HepG2 (cell line): ENCODE data around the gene SH2D5. TPM values are rescaled to one million over a fixed set of nuclear protein-coding genes. Genes with fewer than 3 reads are reported as not detected.

ENCODE experiments used
- FLYWCH1 ChIP-seq: sonication (generic); formaldehyde crosslinking; IDR thresholded peaks from 2 replicates; pipeline ENCODE4 v1.8.1; 2023; ENCODE audit warnings: mild to moderate bottlenecking, missing genetic modification reagents
- FOXA1 ChIP-seq, 2 experiments: fragments of 450-650 bp in 1 of 2; sonication (generic) in 1 of 2; formaldehyde crosslinking in 1 of 2; IDR thresholded peaks; 2 replicates each; pipeline versions ENCODE4 v1.4.0 to v1.6.1; 2016 to 2020; ENCODE audit warnings: missing genetic modification reagents in 1 of 2
- NFRKB ChIP-seq: fragments of 450-650 bp; IDR thresholded peaks from 2 replicates; pipeline ENCODE4 v1.6.1; 2017
- NR2F2 ChIP-seq: IDR thresholded peaks from 2 replicates; pipeline ENCODE4 v1.6.1; 2012; ENCODE audit warnings: low read depth, inconsistent platforms, borderline replicate concordance
- PHF20 ChIP-seq: sonication (generic); formaldehyde crosslinking; IDR thresholded peaks from 2 replicates; pipeline ENCODE4 v1.5.0; 2020; ENCODE audit warnings: mild to moderate bottlenecking, missing genetic modification reagents
- SMAD3 ChIP-seq: sonication (generic); formaldehyde crosslinking; IDR thresholded peaks from 2 replicates; pipeline ENCODE4 v1.4.0; 2020; ENCODE audit warnings: missing genetic modification reagents
- SOX5 ChIP-seq: IDR thresholded peaks from 2 replicates; pipeline ENCODE4 v1.6.1; 2016; ENCODE audit warnings: borderline replicate concordance
- STAG1 ChIP-seq: sonication (generic); formaldehyde crosslinking; IDR thresholded peaks from 2 replicates; pipeline ENCODE4 v1.4.0; 2020; ENCODE audit warnings: missing genetic modification reagents
- ZNF136 ChIP-seq: sonication (generic); formaldehyde crosslinking; IDR thresholded peaks from 2 replicates; pipeline ENCODE4 v1.8.1; 2022; ENCODE audit warnings: low read depth, mild to moderate bottlenecking, moderate library complexity, missing genetic modification reagents
- ZNF260 ChIP-seq: sonication (generic); formaldehyde crosslinking; IDR thresholded peaks from 2 replicates; pipeline ENCODE4 v1.4.0; 2020; ENCODE audit warnings: missing genetic modification reagents, low read depth, mild to moderate bottlenecking, borderline replicate concordance
- ZNF501 ChIP-seq: sonication (generic); formaldehyde crosslinking; IDR thresholded peaks from 2 replicates; pipeline ENCODE4 v1.5.1; 2020; ENCODE audit warnings: mild to moderate bottlenecking, moderate library complexity, missing genetic modification reagents
- ZNF562 ChIP-seq: sonication (generic); formaldehyde crosslinking; IDR thresholded peaks from 2 replicates; pipeline ENCODE4 v1.8.0; 2022; ENCODE audit warnings: missing genetic modification reagents, borderline replicate concordance
- ZNF761 ChIP-seq: sonication (generic); formaldehyde crosslinking; conservative IDR thresholded peaks from 2 replicates; pipeline ENCODE4 v1.4.0; 2020; ENCODE audit warnings: mild to moderate bottlenecking, missing genetic modification reagents
- ZNF891 ChIP-seq: sonication (generic); formaldehyde crosslinking; IDR thresholded peaks from 2 replicates; pipeline ENCODE4 v1.5.0; 2020; ENCODE audit warnings: mild to moderate bottlenecking, missing genetic modification reagents
- polyA plus RNA-seq, 8 experiments: library from polyadenylated mRNA; depleted of rRNA in 3 of 8; stranded (reverse) in 7 of 8; unstranded in 1 of 8; fragments of >200 nt; fragmentation: Illumina TruSeq in 4 of 8; extraction: Trizol in 4 of 8; gene quantifications; 2 replicates each; pipeline versions ENCODE4 v1.2.1 to v1.2.3, GENCODE V29; 2011 to 2016; ENCODE audit warnings: low read depth in 4 of 8, missing spikeins in 1 of 8, mixed read lengths in 1 of 8; ENCODE audit not compliant: insufficient read depth in 1 of 8
- total RNA-seq, 5 experiments: library from RNA; depleted of rRNA; stranded (reverse); fragments of >200 nt; fragmentation: Illumina TruSeq; extraction: Trizol; gene quantifications; 2 replicates each; pipeline ENCODE4 v1.2.3, GENCODE V29; 2016; ENCODE audit warnings: low read depth in 1 of 5
- TF ChIP-seq, protein P1 (sequence below): sonication (generic); formaldehyde crosslinking; IDR thresholded peaks from 2 replicates; pipeline ENCODE4 v1.8.0; 2022; ENCODE audit warnings: missing genetic modification reagents, mild to moderate bottlenecking, inconsistent platforms, borderline replicate concordance
- TF ChIP-seq, protein P2 (sequence below), 2 experiments: sonication (generic) in 1 of 2; formaldehyde crosslinking in 1 of 2; IDR thresholded peaks; 2 replicates each; pipeline versions ENCODE4 v1.4.0 to v1.6.1; 2016 to 2020; ENCODE audit warnings: borderline replicate concordance in 1 of 2, low read depth in 1 of 2, mild to moderate bottlenecking in 1 of 2, missing genetic modification reagents in 1 of 2
- TF ChIP-seq, protein P3 (sequence below): sonication (generic); formaldehyde crosslinking; IDR thresholded peaks from 2 replicates; pipeline ENCODE4; 2020; ENCODE audit warnings: missing genetic modification reagents, mild to moderate bottlenecking, borderline replicate concordance
- TF ChIP-seq, protein P4 (sequence below): IDR thresholded peaks from 2 replicates; pipeline ENCODE4 v1.4.0; 2020; ENCODE audit warnings: mild to moderate bottlenecking, missing genetic modification reagents

The SH2D5 gene
- total and polyA plus RNA-seq, 2 of the 13 experiments (the other 11 are each of a cell fraction or from before 2014, with no cell fraction given), result 1.2 to 3.4 TPM

DNA sequence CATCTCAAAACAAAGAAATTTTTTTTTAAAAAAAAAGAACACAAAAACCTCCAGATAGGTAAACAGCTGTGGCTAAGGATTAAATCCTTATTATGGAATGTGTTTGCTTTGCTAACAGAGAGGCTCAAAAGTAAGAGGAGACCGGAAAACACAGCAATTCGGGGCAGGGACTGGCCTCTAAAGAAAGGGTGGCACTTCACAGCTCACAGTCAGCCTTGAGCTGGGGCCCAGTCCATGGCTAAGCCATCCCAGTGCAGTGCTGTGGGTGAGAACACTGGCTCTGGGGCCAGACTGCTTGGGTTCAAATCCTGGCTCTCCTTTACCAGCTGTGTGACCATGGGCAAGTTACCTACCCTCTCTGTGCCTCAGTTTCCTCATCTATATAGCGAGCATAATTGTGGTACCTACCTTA, 42.9 kb downstream of the SH2D5 start (continued):
- TF ChIP-seq, protein P1, sequence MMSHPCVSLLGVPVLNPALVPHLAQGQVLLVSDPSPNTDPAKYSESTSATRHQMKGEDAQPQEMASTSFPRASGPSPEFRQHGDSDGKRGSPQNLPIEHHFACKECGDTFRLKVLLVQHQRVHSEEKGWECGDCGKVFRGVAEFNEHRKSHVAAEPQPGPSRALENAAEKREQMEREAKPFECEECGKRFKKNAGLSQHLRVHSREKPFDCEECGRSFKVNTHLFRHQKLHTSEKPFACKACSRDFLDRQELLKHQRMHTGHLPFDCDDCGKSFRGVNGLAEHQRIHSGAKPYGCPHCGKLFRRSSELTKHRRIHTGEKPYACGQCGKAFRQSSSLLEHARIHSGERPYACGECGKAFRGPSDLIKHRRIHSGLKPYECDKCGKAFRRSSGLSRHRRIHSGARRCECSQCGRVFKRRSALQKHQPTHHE (CRISPR knock-in tag), result no peak
- TF ChIP-seq SMAD3, result no peak
- no peak for TF ChIP-seq NFRKB
- TF ChIP-seq FLYWCH1 (CRISPR knock-in tag), result no peak
- TF ChIP-seq FOXA1 (IDR thresholded peaks at IDR 0.05), result no peak
- no peak for TF ChIP-seq FOXA1 (CRISPR knock-in tag; IDR thresholded peaks at IDR 0.05)
- TF ChIP-seq, protein P2, sequence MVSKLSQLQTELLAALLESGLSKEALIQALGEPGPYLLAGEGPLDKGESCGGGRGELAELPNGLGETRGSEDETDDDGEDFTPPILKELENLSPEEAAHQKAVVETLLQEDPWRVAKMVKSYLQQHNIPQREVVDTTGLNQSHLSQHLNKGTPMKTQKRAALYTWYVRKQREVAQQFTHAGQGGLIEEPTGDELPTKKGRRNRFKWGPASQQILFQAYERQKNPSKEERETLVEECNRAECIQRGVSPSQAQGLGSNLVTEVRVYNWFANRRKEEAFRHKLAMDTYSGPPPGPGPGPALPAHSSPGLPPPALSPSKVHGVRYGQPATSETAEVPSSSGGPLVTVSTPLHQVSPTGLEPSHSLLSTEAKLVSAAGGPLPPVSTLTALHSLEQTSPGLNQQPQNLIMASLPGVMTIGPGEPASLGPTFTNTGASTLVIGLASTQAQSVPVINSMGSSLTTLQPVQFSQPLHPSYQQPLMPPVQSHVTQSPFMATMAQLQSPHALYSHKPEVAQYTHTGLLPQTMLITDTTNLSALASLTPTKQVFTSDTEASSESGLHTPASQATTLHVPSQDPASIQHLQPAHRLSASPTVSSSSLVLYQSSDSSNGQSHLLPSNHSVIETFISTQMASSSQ (IDR thresholded peaks at IDR 0.05; ENCODE audit: low read depth), result no peak
- TF ChIP-seq, protein P2 (CRISPR knock-in tag; IDR thresholded peaks at IDR 0.05; ENCODE audit: borderline replicate concordance), result no peak
- TF ChIP-seq ZNF562 (CRISPR knock-in tag), result no peak
- TF ChIP-seq ZNF891, result no peak
- no peak for TF ChIP-seq ZNF501 (CRISPR knock-in tag)
- TF ChIP-seq, protein P3, sequence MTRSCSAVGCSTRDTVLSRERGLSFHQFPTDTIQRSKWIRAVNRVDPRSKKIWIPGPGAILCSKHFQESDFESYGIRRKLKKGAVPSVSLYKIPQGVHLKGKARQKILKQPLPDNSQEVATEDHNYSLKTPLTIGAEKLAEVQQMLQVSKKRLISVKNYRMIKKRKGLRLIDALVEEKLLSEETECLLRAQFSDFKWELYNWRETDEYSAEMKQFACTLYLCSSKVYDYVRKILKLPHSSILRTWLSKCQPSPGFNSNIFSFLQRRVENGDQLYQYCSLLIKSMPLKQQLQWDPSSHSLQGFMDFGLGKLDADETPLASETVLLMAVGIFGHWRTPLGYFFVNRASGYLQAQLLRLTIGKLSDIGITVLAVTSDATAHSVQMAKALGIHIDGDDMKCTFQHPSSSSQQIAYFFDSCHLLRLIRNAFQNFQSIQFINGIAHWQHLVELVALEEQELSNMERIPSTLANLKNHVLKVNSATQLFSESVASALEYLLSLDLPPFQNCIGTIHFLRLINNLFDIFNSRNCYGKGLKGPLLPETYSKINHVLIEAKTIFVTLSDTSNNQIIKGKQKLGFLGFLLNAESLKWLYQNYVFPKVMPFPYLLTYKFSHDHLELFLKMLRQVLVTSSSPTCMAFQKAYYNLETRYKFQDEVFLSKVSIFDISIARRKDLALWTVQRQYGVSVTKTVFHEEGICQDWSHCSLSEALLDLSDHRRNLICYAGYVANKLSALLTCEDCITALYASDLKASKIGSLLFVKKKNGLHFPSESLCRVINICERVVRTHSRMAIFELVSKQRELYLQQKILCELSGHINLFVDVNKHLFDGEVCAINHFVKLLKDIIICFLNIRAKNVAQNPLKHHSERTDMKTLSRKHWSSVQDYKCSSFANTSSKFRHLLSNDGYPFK, result no peak
- no peak for TF ChIP-seq ZNF761 (CRISPR knock-in tag)
- TF ChIP-seq STAG1 (CRISPR knock-in tag), result no peak
- no peak for TF ChIP-seq ZNF260 (CRISPR knock-in tag)
- peak; percentile 75; the same call in 1 of the 2 replicates for TF ChIP-seq SOX5 (CRISPR knock-in tag)
- TF ChIP-seq, protein P4, sequence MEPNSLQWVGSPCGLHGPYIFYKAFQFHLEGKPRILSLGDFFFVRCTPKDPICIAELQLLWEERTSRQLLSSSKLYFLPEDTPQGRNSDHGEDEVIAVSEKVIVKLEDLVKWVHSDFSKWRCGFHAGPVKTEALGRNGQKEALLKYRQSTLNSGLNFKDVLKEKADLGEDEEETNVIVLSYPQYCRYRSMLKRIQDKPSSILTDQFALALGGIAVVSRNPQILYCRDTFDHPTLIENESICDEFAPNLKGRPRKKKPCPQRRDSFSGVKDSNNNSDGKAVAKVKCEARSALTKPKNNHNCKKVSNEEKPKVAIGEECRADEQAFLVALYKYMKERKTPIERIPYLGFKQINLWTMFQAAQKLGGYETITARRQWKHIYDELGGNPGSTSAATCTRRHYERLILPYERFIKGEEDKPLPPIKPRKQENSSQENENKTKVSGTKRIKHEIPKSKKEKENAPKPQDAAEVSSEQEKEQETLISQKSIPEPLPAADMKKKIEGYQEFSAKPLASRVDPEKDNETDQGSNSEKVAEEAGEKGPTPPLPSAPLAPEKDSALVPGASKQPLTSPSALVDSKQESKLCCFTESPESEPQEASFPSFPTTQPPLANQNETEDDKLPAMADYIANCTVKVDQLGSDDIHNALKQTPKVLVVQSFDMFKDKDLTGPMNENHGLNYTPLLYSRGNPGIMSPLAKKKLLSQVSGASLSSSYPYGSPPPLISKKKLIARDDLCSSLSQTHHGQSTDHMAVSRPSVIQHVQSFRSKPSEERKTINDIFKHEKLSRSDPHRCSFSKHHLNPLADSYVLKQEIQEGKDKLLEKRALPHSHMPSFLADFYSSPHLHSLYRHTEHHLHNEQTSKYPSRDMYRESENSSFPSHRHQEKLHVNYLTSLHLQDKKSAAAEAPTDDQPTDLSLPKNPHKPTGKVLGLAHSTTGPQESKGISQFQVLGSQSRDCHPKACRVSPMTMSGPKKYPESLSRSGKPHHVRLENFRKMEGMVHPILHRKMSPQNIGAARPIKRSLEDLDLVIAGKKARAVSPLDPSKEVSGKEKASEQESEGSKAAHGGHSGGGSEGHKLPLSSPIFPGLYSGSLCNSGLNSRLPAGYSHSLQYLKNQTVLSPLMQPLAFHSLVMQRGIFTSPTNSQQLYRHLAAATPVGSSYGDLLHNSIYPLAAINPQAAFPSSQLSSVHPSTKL, result peak; percentile 20; the same call in 1 of the 2 replicates
- no peak for TF ChIP-seq ZNF136 (CRISPR knock-in tag)
- TF ChIP-seq NR2F2, result no peak
- no peak for TF ChIP-seq PHF20 (CRISPR knock-in tag)
